Measurements from ENCODE around the gene LCP1. TPM values are rescaled to one million over a fixed set of nuclear protein-coding genes. Genes with fewer than 3 reads are reported as not detected.
"Not testable (repeated sequence)": the region's sequence is repeated elsewhere in the genome, so short reads cannot be mapped to it uniquely, and the experiment has no call there.

Gene LCP1
- total and polyA plus RNA-seq, 9 of the 15 experiments (the other 6 are each of a cell fraction or from before 2014, with no cell fraction given), result 83.0 to 255 (median 163) TPM

DNA sequence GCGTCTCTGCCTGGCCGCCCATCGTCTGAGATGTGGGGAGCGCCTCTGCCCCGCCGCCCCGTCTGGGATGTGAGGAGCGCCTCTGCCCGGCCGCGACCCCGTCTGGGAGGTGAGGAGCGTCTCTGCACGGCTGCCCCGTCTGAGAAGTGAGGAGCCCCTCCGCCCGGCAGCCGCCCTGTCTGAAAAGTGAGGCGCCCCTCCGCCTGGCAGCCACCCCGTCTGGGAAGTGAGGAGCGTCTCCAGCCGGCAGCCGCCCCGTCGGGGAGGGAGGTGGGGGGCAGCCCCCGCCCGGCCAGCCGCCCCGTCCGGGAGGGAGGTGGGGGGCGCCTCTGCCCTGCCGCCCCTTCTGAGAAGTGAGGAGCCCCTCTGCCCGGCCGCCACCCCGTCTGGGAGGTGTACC is 19.2 kb downstream of the LCP1 start:
- H3K4me2 ChIP-seq (ENCODE audit: insufficient read depth, low read length); BruUV-seq (replicated peaks); in situ Hi-C loops (cut with MboI); H3K9me3 ChIP-seq (replicated peaks; ENCODE audit: control insufficient read depth, insufficient read depth, low read depth, low read length); intact Hi-C loops (cut with micrococcal nuclease); ATAC-seq; CTCF ChIA-PET (ENCODE audit: low intra/inter-chr PET ratio); FAIRE-seq; H3K9me1 ChIP-seq (ENCODE audit: control insufficient read depth, insufficient read depth, low read length); H3K27me3 ChIP-seq (ENCODE audit: control insufficient read depth in 2 of 2, insufficient read depth in 2 of 2, low read length in 2 of 2); POLR2A ChIA-PET; H3K4me1 ChIP-seq (replicated peaks in 1 of 2; ENCODE audit: control insufficient read depth in 2 of 2, insufficient read depth in 2 of 2, low read length in 2 of 2); H3K27ac ChIP-seq (ENCODE audit: extremely low read depth, low read depth, low read length); DNase-seq (ENCODE audit: extremely low read depth in 1 of 4, low spot score in 3 of 4); H2AFZ ChIP-seq (ENCODE audit: low read depth, low read length); H3K4me3 ChIP-seq; H4K20me1 ChIP-seq (replicated peaks; ENCODE audit: control insufficient read depth, insufficient read depth, low read length); H3K9ac ChIP-seq (ENCODE audit: insufficient read depth in 1 of 2, low read depth in 2 of 2, low read length in 2 of 2): not testable (repeated sequence)
- TF ChIP-seq, protein P1, sequence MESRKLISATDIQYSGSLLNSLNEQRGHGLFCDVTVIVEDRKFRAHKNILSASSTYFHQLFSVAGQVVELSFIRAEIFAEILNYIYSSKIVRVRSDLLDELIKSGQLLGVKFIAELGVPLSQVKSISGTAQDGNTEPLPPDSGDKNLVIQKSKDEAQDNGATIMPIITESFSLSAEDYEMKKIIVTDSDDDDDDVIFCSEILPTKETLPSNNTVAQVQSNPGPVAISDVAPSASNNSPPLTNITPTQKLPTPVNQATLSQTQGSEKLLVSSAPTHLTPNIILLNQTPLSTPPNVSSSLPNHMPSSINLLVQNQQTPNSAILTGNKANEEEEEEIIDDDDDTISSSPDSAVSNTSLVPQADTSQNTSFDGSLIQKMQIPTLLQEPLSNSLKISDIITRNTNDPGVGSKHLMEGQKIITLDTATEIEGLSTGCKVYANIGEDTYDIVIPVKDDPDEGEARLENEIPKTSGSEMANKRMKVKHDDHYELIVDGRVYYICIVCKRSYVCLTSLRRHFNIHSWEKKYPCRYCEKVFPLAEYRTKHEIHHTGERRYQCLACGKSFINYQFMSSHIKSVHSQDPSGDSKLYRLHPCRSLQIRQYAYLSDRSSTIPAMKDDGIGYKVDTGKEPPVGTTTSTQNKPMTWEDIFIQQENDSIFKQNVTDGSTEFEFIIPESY (CRISPR knock-in tag; IDR thresholded peaks at IDR 0.05), result peak; percentile 60
- peaks cover 38% of the 10 kb centered on the region; the same call in 2 of the 3 replicates for H3K36me3 ChIP-seq (ENCODE audit: control insufficient read depth, insufficient read depth, low read length)
- no CpG with 5 or more reads among the region's 36 CpGs for WGBS (ENCODE audit: insufficient coverage, low coverage, missing lambda C conversion rate)
- peaks cover 69% of the 10 kb centered on the region for H3K79me2 ChIP-seq (ENCODE audit: control insufficient read depth, insufficient read depth, low read length)

DNA sequence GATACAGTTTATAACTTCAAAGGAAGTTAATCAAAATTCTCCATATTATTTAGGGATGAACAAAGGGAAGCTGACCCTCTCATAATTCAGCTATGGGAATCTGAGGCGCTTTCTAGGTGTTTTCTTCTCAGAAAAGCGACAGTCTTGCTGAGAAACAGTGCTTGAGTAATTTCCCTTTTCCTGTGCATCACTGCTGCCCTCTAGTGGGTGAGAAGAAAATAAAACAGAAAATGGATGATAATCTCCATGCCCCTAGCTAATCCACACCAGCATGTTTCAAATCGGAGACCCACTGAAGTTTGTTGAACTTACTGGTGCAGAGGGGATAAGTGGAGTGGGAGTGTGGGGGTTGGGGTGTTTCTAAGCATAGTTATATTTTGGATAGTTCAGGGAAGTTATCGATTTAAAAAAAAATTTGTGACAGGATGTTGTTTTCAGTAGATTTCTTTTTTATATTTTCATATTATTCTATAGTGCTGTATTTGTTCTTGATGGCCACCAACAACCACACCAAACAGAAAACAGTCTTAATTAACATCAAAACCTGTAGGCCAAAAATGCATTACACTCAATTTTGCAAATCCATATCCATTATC is 21.4 kb downstream of the LCP1 start:
- in situ Hi-C loops (cut with MboI), result no loop called here
- Histone ChIP-seq H2AFZ (ENCODE audit: low read depth, low read length) (no peak overlapping the region), H3K4me1 (replicated peaks in 1 of 2; ENCODE audit: control insufficient read depth in 2 of 2, insufficient read depth in 2 of 2, low read length in 2 of 2) (peaks cover 0 to 5% of the 10 kb centered on the region in 2 experiments; a peak in 2 of 5 replicates), H3K36me3 (ENCODE audit: control insufficient read depth, insufficient read depth, low read length) (peaks cover 49% of the 10 kb centered on the region; the same call in 2 of the 3 replicates), H3K9me3 (replicated peaks; ENCODE audit: control insufficient read depth, insufficient read depth, low read depth, low read length) (no peaks in the 10 kb centered on the region), H3K4me3 (no peak overlapping the region), H3K4me2 (ENCODE audit: insufficient read depth, low read length) (no peak overlapping the region), H3K27ac (ENCODE audit: extremely low read depth, low read depth, low read length) (no peak overlapping the region), H3K79me2 (ENCODE audit: control insufficient read depth, insufficient read depth, low read length) (peaks cover 47% of the 10 kb centered on the region), H4K20me1 (replicated peaks; ENCODE audit: control insufficient read depth, insufficient read depth, low read length) (0 out of 2 replicates have a peak, but pooled peaks cover 4% of the 10 kb centered on the region), H3K9ac (ENCODE audit: insufficient read depth in 1 of 2, low read depth in 2 of 2, low read length in 2 of 2) (no peak overlapping the region), H3K27me3 (ENCODE audit: control insufficient read depth in 2 of 2, insufficient read depth in 2 of 2, low read length in 2 of 2) (no peaks in the 10 kb centered on the region), H3K9me1 (ENCODE audit: control insufficient read depth, insufficient read depth, low read length) (no peaks in the 10 kb centered on the region)
- ChIA-PET CTCF (ENCODE audit: low intra/inter-chr PET ratio) (interaction anchor here (1.3 kb wide), 1 partner anchor 129 kb away, joined by 6 read pairs; no protein-coding TSS in a partner anchor), POLR2A (interaction anchor here (1.1 kb wide), 1 partner anchor 15 kb away, joined by 4 read pairs; no protein-coding TSS in a partner anchor)
- FAIRE-seq (peak; percentile 77), DNase-seq (ENCODE audit: extremely low read depth in 1 of 4, low spot score in 3 of 4) (peak; percentile 24 to 74 (median 44)), ATAC-seq (peak; percentile 81)
- WGBS (ENCODE audit: insufficient coverage, low coverage, missing lambda C conversion rate), result 0% methylated on average over 4 of the region's 4 CpGs
- intact Hi-C loops (cut with micrococcal nuclease), result loop anchor here (1.0 to 2.0 kb wide), 2 partner anchors 22 to 129 kb away; partner anchors contain the start of gene LCP1
- BruUV-seq (replicated peaks), result no TSS peak
- no peak for TF ChIP-seq POLR2G (IDR thresholded peaks at IDR 0.05; ENCODE audit: low read depth, low read length)
- TF ChIP-seq CBFB (CRISPR knock-in tag; IDR thresholded peaks at IDR 0.05), result no peak
- TF ChIP-seq, protein P2, sequence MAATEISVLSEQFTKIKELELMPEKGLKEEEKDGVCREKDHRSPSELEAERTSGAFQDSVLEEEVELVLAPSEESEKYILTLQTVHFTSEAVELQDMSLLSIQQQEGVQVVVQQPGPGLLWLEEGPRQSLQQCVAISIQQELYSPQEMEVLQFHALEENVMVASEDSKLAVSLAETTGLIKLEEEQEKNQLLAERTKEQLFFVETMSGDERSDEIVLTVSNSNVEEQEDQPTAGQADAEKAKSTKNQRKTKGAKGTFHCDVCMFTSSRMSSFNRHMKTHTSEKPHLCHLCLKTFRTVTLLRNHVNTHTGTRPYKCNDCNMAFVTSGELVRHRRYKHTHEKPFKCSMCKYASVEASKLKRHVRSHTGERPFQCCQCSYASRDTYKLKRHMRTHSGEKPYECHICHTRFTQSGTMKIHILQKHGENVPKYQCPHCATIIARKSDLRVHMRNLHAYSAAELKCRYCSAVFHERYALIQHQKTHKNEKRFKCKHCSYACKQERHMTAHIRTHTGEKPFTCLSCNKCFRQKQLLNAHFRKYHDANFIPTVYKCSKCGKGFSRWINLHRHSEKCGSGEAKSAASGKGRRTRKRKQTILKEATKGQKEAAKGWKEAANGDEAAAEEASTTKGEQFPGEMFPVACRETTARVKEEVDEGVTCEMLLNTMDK (IDR thresholded peaks at IDR 0.05; ENCODE audit: borderline replicate concordance, insufficient read depth, low read depth, low read length, poor library complexity, severe bottlenecking), result peak; percentile 1
- no peak for TF ChIP-seq ZSCAN29 (IDR thresholded peaks at IDR 0.05)

Data from K562 (cell line).